ENCODE data around the gene PWP2.
"Not testable (repeated sequence)": the region's sequence is repeated elsewhere in the genome, so short reads cannot be mapped to it uniquely, and the experiment has no call there.

The PWP2 gene

GRCh38 chr21:44092211-44092610, 15.0 kb upstream of the PWP2 start:
- Histone ChIP-seq H3K9ac (no peak overlapping the region), H3K79me2 (ENCODE audit: insufficient read depth, low read depth) (no peaks in the 10 kb centered on the region), H2AFZ (ENCODE audit: low read depth) (no peak overlapping the region), H3K4me1 (ENCODE audit: low read depth, poor library complexity, severe bottlenecking) (no peaks in the 10 kb centered on the region), H3K4me2 (no peak overlapping the region), H3K4me3 (IDR thresholded peaks at IDR 0.05; ENCODE audit: insufficient read depth, low read depth, low read length) (no peak overlapping the region), H4K20me1 (ENCODE audit: insufficient read depth) (no peaks in the 10 kb centered on the region), H3K27me3 (ENCODE audit: insufficient read depth, low read depth) (no peaks in the 10 kb centered on the region), H3K36me3 (ENCODE audit: insufficient read depth) (peaks cover 9% of the 10 kb centered on the region; the same call in 1 of the 2 replicates), H3K27ac (no peak overlapping the region)
- TF ChIP-seq CTCF (conservative IDR thresholded peaks at IDR 0.05; ENCODE audit: low read depth, low read length): no peak

GRCh38 chr21:44093761-44094160, 13.4 kb upstream of the PWP2 start:
- no peaks in the 10 kb centered on the region for H3K27me3 ChIP-seq (ENCODE audit: insufficient read depth, low read depth)
- no peak overlapping the region for H3K27ac ChIP-seq
- H3K4me2 ChIP-seq: no peak overlapping the region
- no peaks in the 10 kb centered on the region for H4K20me1 ChIP-seq (ENCODE audit: insufficient read depth)
- no peak overlapping the region for H3K4me3 ChIP-seq (IDR thresholded peaks at IDR 0.05; ENCODE audit: insufficient read depth, low read depth, low read length)
- no peak for TF ChIP-seq CTCF (conservative IDR thresholded peaks at IDR 0.05; ENCODE audit: low read depth, low read length)
- no peak overlapping the region for H3K9ac ChIP-seq
- H3K36me3 ChIP-seq (ENCODE audit: insufficient read depth): peaks cover 9% of the 10 kb centered on the region; the same call in 1 of the 2 replicates
- no peaks in the 10 kb centered on the region for H3K79me2 ChIP-seq (ENCODE audit: insufficient read depth, low read depth)
- no peak overlapping the region for H2AFZ ChIP-seq (ENCODE audit: low read depth)
- no peaks in the 10 kb centered on the region for H3K4me1 ChIP-seq (ENCODE audit: low read depth, poor library complexity, severe bottlenecking)

- Histone ChIP-seq H3K4me1 (ENCODE audit: low read depth, poor library complexity, severe bottlenecking) (no peaks in the 10 kb centered on the region), H3K27me3 (ENCODE audit: insufficient read depth, low read depth) (no peaks in the 10 kb centered on the region), H3K27ac (no peak overlapping the region), H2AFZ (ENCODE audit: low read depth) (no peak overlapping the region), H3K4me3 (IDR thresholded peaks at IDR 0.05; ENCODE audit: insufficient read depth, low read depth, low read length) (no peak overlapping the region), H3K36me3 (ENCODE audit: insufficient read depth) (peaks cover 7% of the 10 kb centered on the region; the same call in 1 of the 2 replicates), H3K9ac (no peak overlapping the region), H4K20me1 (ENCODE audit: insufficient read depth) (no peaks in the 10 kb centered on the region), H3K4me2 (no peak overlapping the region), H3K79me2 (ENCODE audit: insufficient read depth, low read depth) (no peaks in the 10 kb centered on the region)
- TF ChIP-seq CTCF (conservative IDR thresholded peaks at IDR 0.05; ENCODE audit: low read depth, low read length): no peak
Measured at GRCh38 chr21:44094832-44095231, 12.4 kb upstream of the PWP2 start.

GRCh38 chr21:44098507-44098906, 8.7 kb upstream of the PWP2 start:
- not testable (repeated sequence) for H4K20me1 ChIP-seq (ENCODE audit: insufficient read depth); H2AFZ ChIP-seq (ENCODE audit: low read depth); H3K9ac ChIP-seq; H3K27ac ChIP-seq; H3K36me3 ChIP-seq (ENCODE audit: insufficient read depth); H3K4me3 ChIP-seq (IDR thresholded peaks at IDR 0.05; ENCODE audit: insufficient read depth, low read depth, low read length); H3K4me2 ChIP-seq; H3K27me3 ChIP-seq (ENCODE audit: insufficient read depth, low read depth); H3K4me1 ChIP-seq (ENCODE audit: low read depth, poor library complexity, severe bottlenecking); H3K79me2 ChIP-seq (ENCODE audit: insufficient read depth, low read depth)

GRCh38 chr21:44098964-44099363, 8.2 kb upstream of the PWP2 start:
- H3K36me3 ChIP-seq (ENCODE audit: insufficient read depth); H2AFZ ChIP-seq (ENCODE audit: low read depth); H3K27ac ChIP-seq; H3K9ac ChIP-seq; H3K27me3 ChIP-seq (ENCODE audit: insufficient read depth, low read depth); H3K4me1 ChIP-seq (ENCODE audit: low read depth, poor library complexity, severe bottlenecking); H3K79me2 ChIP-seq (ENCODE audit: insufficient read depth, low read depth); H3K4me2 ChIP-seq; H4K20me1 ChIP-seq (ENCODE audit: insufficient read depth); H3K4me3 ChIP-seq (IDR thresholded peaks at IDR 0.05; ENCODE audit: insufficient read depth, low read depth, low read length): not testable (repeated sequence)

GRCh38 chr21:44107589-44107988, 390 bp downstream of the PWP2 start:
- not testable (repeated sequence) for H3K27ac ChIP-seq; H3K27me3 ChIP-seq (ENCODE audit: insufficient read depth, low read depth); H2AFZ ChIP-seq (ENCODE audit: low read depth); H3K4me3 ChIP-seq (IDR thresholded peaks at IDR 0.05; ENCODE audit: insufficient read depth, low read depth, low read length); H3K9ac ChIP-seq; H3K79me2 ChIP-seq (ENCODE audit: insufficient read depth, low read depth); H4K20me1 ChIP-seq (ENCODE audit: insufficient read depth); H3K4me2 ChIP-seq; H3K4me1 ChIP-seq (ENCODE audit: low read depth, poor library complexity, severe bottlenecking); H3K36me3 ChIP-seq (ENCODE audit: insufficient read depth)

- H4K20me1 ChIP-seq (ENCODE audit: insufficient read depth); H3K4me1 ChIP-seq (ENCODE audit: low read depth, poor library complexity, severe bottlenecking); H3K36me3 ChIP-seq (ENCODE audit: insufficient read depth): not testable (repeated sequence)
Measured at GRCh38 chr21:44113702-44114371, 6.6 kb downstream of the PWP2 start.

GRCh38 chr21:44122131-44122530, 14.9 kb downstream of the PWP2 start:
- not testable (repeated sequence) for H2AFZ ChIP-seq (ENCODE audit: low read depth); H3K27ac ChIP-seq; H3K4me2 ChIP-seq; H3K36me3 ChIP-seq (ENCODE audit: insufficient read depth); H4K20me1 ChIP-seq (ENCODE audit: insufficient read depth); H3K27me3 ChIP-seq (ENCODE audit: insufficient read depth, low read depth); H3K79me2 ChIP-seq (ENCODE audit: insufficient read depth, low read depth); H3K9ac ChIP-seq; H3K4me3 ChIP-seq (IDR thresholded peaks at IDR 0.05; ENCODE audit: insufficient read depth, low read depth, low read length); H3K4me1 ChIP-seq (ENCODE audit: low read depth, poor library complexity, severe bottlenecking)

More at GRCh38 chr21:44113702-44114371, 6.6 kb downstream of the PWP2 start:
- H3K9ac ChIP-seq; H3K4me3 ChIP-seq (IDR thresholded peaks at IDR 0.05; ENCODE audit: insufficient read depth, low read depth, low read length); H3K27me3 ChIP-seq (ENCODE audit: insufficient read depth, low read depth); H3K27ac ChIP-seq; H2AFZ ChIP-seq (ENCODE audit: low read depth); H3K79me2 ChIP-seq (ENCODE audit: insufficient read depth, low read depth); H3K4me2 ChIP-seq: not testable (repeated sequence)
